Measurements from ENCODE around the gene HDAC10. TPM values are rescaled to one million over a fixed set of nuclear protein-coding genes. Genes with fewer than 3 reads are reported as not detected.

HDAC10 gene
- total and polyA plus RNA-seq, 10 donors, result 25.0 to 108 (median 69.9) TPM

GRCh38 chr22:50211147-50211546 lies 39.9 kb downstream of the HDAC10 start:
- Histone ChIP-seq H3K4me1 (peaks cover 3 to 47% (median 31%) of the 10 kb centered on the region in 6 donors), H3K4me3 (no peak overlapping the region), H3K36me3 (peaks cover 3 to 100% (median 77%) of the 10 kb centered on the region in 6 donors), H3K27me3 (replicated peaks in 1 of 7) (no peaks in the 10 kb centered on the region), H3K9me3 (no peaks in the 10 kb centered on the region), H3K27ac (no peak overlapping the region)
- WGBS, 5 donors, result 87 to 94% (median 91%) methylated on average over 13 to 14 of the region's 14 CpGs
- TF ChIP-seq POLR2AphosphoS5 (IDR thresholded peaks at IDR 0.05), result no peak
- no peak for TF ChIP-seq POLR2A (IDR thresholded peaks at IDR 0.05)
- TF ChIP-seq, protein P1, sequence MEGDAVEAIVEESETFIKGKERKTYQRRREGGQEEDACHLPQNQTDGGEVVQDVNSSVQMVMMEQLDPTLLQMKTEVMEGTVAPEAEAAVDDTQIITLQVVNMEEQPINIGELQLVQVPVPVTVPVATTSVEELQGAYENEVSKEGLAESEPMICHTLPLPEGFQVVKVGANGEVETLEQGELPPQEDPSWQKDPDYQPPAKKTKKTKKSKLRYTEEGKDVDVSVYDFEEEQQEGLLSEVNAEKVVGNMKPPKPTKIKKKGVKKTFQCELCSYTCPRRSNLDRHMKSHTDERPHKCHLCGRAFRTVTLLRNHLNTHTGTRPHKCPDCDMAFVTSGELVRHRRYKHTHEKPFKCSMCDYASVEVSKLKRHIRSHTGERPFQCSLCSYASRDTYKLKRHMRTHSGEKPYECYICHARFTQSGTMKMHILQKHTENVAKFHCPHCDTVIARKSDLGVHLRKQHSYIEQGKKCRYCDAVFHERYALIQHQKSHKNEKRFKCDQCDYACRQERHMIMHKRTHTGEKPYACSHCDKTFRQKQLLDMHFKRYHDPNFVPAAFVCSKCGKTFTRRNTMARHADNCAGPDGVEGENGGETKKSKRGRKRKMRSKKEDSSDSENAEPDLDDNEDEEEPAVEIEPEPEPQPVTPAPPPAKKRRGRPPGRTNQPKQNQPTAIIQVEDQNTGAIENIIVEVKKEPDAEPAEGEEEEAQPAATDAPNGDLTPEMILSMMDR (IDR thresholded peaks at IDR 0.05 in 8 of 11, conservative IDR thresholded peaks at IDR 0.05 in 3 of 11), result no peak
- intact Hi-C loops (cut with DNase I; ENCODE audit: low total_unique reads), result no loop called here
- DNase-seq, result no peak

- intact Hi-C loops (cut with DNase I; ENCODE audit: low total_unique reads), result no loop called here
- DNase-seq, result peak; percentile 81
- Histone ChIP-seq H3K27ac (no peak overlapping the region), H3K4me3 (no peak overlapping the region), H3K27me3 (replicated peaks in 1 of 7) (no peaks in the 10 kb centered on the region), H3K4me1 (peaks cover 3 to 53% (median 35%) of the 10 kb centered on the region in 6 donors), H3K36me3 (peaks cover 3 to 100% (median 74%) of the 10 kb centered on the region in 6 donors), H3K9me3 (no peaks in the 10 kb centered on the region)
- TF ChIP-seq POLR2A (IDR thresholded peaks at IDR 0.05), result no peak
- TF ChIP-seq POLR2AphosphoS5 (IDR thresholded peaks at IDR 0.05), result peak in 2 of 3 donors; percentile 14 to 39
- WGBS, 5 donors, result 86 to 95% (median 91%) methylated on average over 16 to 32 of the region's 32 CpGs
These were observed 40.5 kb downstream of the HDAC10 start for GRCh38 chr22:50210378-50211139.

DNA sequence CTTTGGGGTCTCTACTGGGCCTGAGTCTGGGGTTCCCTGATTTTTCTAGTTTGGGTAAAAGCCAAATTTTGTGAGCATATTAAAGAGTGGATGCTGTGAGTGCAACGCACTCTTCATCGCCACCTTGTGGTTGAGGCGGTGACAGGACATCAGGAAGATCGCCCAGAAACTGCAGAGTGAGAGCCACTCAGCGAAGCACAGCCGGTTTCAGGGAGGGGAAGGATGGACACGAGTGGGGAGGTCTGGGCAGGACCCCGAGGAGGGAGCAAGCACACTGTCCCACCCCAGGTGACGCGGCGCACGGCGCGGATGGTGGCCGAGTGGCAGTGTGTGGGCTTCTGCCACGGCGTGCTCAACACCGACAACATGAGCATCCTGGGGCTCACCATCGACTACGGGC lies 41.2 kb downstream of the HDAC10 start:
- H3K27ac ChIP-seq, result peak overlapping the region in 1 of 8 donors; percentile 8
- intact Hi-C loops (cut with DNase I; ENCODE audit: low total_unique reads), result loop anchor here (5.0 kb wide), 1 partner anchor 58 kb away; no protein-coding TSS in a partner anchor
- DNase-seq, result peak; percentile 87
- H3K27me3 ChIP-seq (replicated peaks in 1 of 7), result no peaks in the 10 kb centered on the region
- 57 to 66% (median 62%) methylated on average over 18 to 20 of the region's 20 CpGs for WGBS, 5 donors
- H3K36me3 ChIP-seq, result peaks cover 3 to 100% (median 72%) of the 10 kb centered on the region in 6 donors
- TF ChIP-seq, protein P1 (IDR thresholded peaks at IDR 0.05 in 8 of 11, conservative IDR thresholded peaks at IDR 0.05 in 3 of 11), result peak; percentile 78 to 91 (median 85)
- no peak for TF ChIP-seq POLR2A (IDR thresholded peaks at IDR 0.05)
- peak in 2 of 3 donors; percentile 64 to 69 for TF ChIP-seq POLR2AphosphoS5 (IDR thresholded peaks at IDR 0.05)
- peaks cover 3 to 60% (median 38%) of the 10 kb centered on the region in 6 donors for H3K4me1 ChIP-seq
- no peaks in the 10 kb centered on the region for H3K9me3 ChIP-seq
- H3K4me3 ChIP-seq, result no peak overlapping the region

GRCh38 chr22:50208939-50209892 lies 41.8 kb downstream of the HDAC10 start:
- H3K4me1 ChIP-seq, result peaks cover 3 to 66% (median 40%) of the 10 kb centered on the region in 6 donors
- intact Hi-C loops (cut with DNase I; ENCODE audit: low total_unique reads), result loop anchor here (5.0 kb wide), 1 partner anchor 57 kb away; no protein-coding TSS in a partner anchor
- H3K36me3 ChIP-seq, result peaks cover 3 to 100% (median 68%) of the 10 kb centered on the region in 6 donors
- H3K9me3 ChIP-seq, result no peaks in the 10 kb centered on the region
- WGBS, 5 donors, result 81 to 94% (median 85%) methylated on average over 16 to 31 of the region's 31 CpGs
- no peak overlapping the region for H3K4me3 ChIP-seq
- H3K27ac ChIP-seq, result peak overlapping the region in 1 of 8 donors; percentile 8
- TF ChIP-seq POLR2AphosphoS5 (IDR thresholded peaks at IDR 0.05) (peak in 2 of 3 donors; percentile 8 to 36), POLR2A (IDR thresholded peaks at IDR 0.05) (no peak)
- TF ChIP-seq, protein P1 (IDR thresholded peaks at IDR 0.05 in 8 of 11, conservative IDR thresholded peaks at IDR 0.05 in 3 of 11), result no peak
- no peaks in the 10 kb centered on the region for H3K27me3 ChIP-seq (replicated peaks in 1 of 7)
- DNase-seq, result peak; percentile 76
